Measurements from ENCODE around the gene PCCA.

DNA sequence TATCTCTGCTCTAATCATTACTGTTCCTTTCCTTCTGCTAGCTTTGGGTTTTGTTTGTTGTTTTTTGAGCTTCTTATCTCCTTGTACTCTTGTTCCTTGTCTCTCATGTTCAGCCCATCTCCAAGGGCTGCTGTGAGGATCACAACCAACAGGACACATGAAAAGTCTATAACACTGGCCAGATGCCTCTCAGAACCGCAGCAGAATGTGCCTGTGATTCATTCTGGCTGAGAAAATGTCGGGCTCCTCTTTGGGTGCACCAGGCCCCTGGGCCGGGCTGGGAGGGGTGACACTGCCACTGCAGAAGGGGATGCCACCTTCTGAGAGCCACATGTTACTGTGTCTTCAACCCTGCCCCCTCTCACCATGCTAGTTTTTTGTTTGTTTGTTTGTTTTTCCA, 451.7 kb downstream of the PCCA start:
- TF ChIP-seq CTCF (IDR thresholded peaks at IDR 0.05) (no peak), POLR2AphosphoS5 (IDR thresholded peaks at IDR 0.05) (no peak)

Measured in breast epithelium (tissue), 3 donors.